IMR-90 (cell line): Measurements from ENCODE around the gene C16orf82.

Experiments used
- CEBPB ChIP-seq: IDR thresholded peaks from 2 replicates; pipeline ENCODE4 v1.6.1; 2012; ENCODE audit warnings: low read depth, low read length, improper control_type of control experiment
- CTCF ChIP-seq: conservative IDR thresholded peaks from 2 replicates; pipeline ENCODE4 v1.5.1; 2012; ENCODE audit warnings: mild to moderate bottlenecking, low read depth, low read length, improper control_type of control experiment

- no peak for TF ChIP-seq CTCF
- TF ChIP-seq CEBPB = no peak
These were observed 41.5 kb downstream of the C16orf82 start for GRCh38 chr16:27108051-27108770.
